HepG2 (cell line): Measurements from ENCODE around the gene ZNF334.

ENCODE experiments used
- CHD2 ChIP-seq: IDR thresholded peaks from 2 replicates; pipeline ENCODE4 v1.6.1; 2011; ENCODE audit warnings: low read depth, low read length, improper control_type of control experiment
- CREM ChIP-seq, 2 experiments: sonication (generic) in 1 of 2; formaldehyde crosslinking in 1 of 2; IDR thresholded peaks; 2 replicates each; pipeline versions ENCODE4 v1.4.0 to v1.6.1; 2016 to 2020; ENCODE audit warnings: antibody characterized with exemption in 1 of 2, mild to moderate bottlenecking in 1 of 2, missing genetic modification reagents in 1 of 2
- CTCF ChIP-seq: sonication (generic); formaldehyde crosslinking; IDR thresholded peaks from 2 replicates; pipeline ENCODE4 v1.5.0; 2020; ENCODE audit warnings: mild to moderate bottlenecking, missing genetic modification reagents, moderate library complexity
- MAX ChIP-seq: IDR thresholded peaks from 2 replicates; pipeline ENCODE4 v1.6.1; 2012; ENCODE audit warnings: inconsistent platforms
- MTF1 ChIP-seq: sonication (generic); formaldehyde crosslinking; IDR thresholded peaks from 2 replicates; pipeline ENCODE4 v1.5.0; 2020; ENCODE audit warnings: missing genetic modification reagents
- RAD51 ChIP-seq: fragments of 450-650 bp; IDR thresholded peaks from 2 replicates; pipeline ENCODE4 v1.6.1; 2016; ENCODE audit warnings: borderline replicate concordance
- SP1 ChIP-seq, 2 experiments: fragments of 450-650 bp in 1 of 2; sonication (generic) in 1 of 2; formaldehyde crosslinking in 1 of 2; IDR thresholded peaks; 2 replicates each; pipeline versions ENCODE4 v1.4.0 to v1.6.1; 2016 to 2020; ENCODE audit warnings: missing genetic modification reagents in 1 of 2
- USF2 ChIP-seq, 2 experiments: sonication (generic) in 1 of 2; formaldehyde crosslinking in 1 of 2; IDR thresholded peaks; 2 replicates each; pipeline versions ENCODE4 v1.5.1 to v1.6.1; 2011 to 2020; ENCODE audit warnings: borderline replicate concordance in 1 of 2, low read depth in 1 of 2, low read length in 1 of 2, mild to moderate bottlenecking in 1 of 2, missing genetic modification reagents in 1 of 2, moderate library complexity in 1 of 2
- YEATS4 ChIP-seq: sonication (generic); formaldehyde crosslinking; IDR thresholded peaks from 2 replicates; pipeline ENCODE4 v1.4.0; 2020; ENCODE audit warnings: missing genetic modification reagents, borderline replicate concordance

- TF ChIP-seq USF2 (IDR thresholded peaks at IDR 0.05; ENCODE audit: low read depth, low read length) (no peak), USF2 (CRISPR knock-in tag; IDR thresholded peaks at IDR 0.05; ENCODE audit: borderline replicate concordance) (no peak), SP1 (IDR thresholded peaks at IDR 0.05) (no peak), SP1 (CRISPR knock-in tag; IDR thresholded peaks at IDR 0.05) (no peak), CTCF (CRISPR knock-in tag) (no peak), YEATS4 (CRISPR knock-in tag) (no peak), CHD2 (no peak), MAX (no peak), MTF1 (no peak), CREM (IDR thresholded peaks at IDR 0.05) (no peak), CREM (CRISPR knock-in tag; IDR thresholded peaks at IDR 0.05) (no peak), RAD51 (no peak)
Observed at GRCh38 chr20:46507760-46508407, 5.5 kb downstream of the ZNF334 start.
